H1 (cell line): ENCODE measurements around the gene DIPK1A. TPM values are rescaled to one million over a fixed set of nuclear protein-coding genes. Genes with fewer than 3 reads are reported as not detected.

Source experiments
- CTCF ChIA-PET: fragments of 300-600 bp; sonication (Branson Sonifier 250); formaldehyde crosslinking; loops from one replicate; lab custom pipeline; 2021; ENCODE audit not compliant: partially characterized antibody; lab: Charles Lee
- POLR2A ChIA-PET: fragments of 300-600 bp; sonication (Branson Sonifier 250); formaldehyde crosslinking; loops from one replicate; lab custom pipeline; 2021; ENCODE audit warnings: inconsistent platforms; ENCODE audit not compliant: partially characterized antibody; lab: Charles Lee
- DNase-seq, 2 experiments: peaks; one replicate each; pipeline versions ENCODE4 v3.0.0 to v3.0.0-alpha.2; 2010 to 2022; ENCODE audit warnings: low spot score in 2 of 2, low read depth in 1 of 2, mixed read lengths in 1 of 2
- FAIRE-seq: peaks from 2 replicates; lab custom pipeline; 2011; peaks lifted over from hg19 to GRCh38; lab: Jason Lieb, UNC
- H2AFZ ChIP-seq: 2 replicates; pipeline ENCODE4 v1.8.1; 2012; ENCODE audit warnings: low read length, inconsistent platforms
- H2AK5ac ChIP-seq: 2 replicates; pipeline ENCODE4 v1.6.1; 2013; ENCODE audit warnings: low read depth, low read length
- H2BK120ac ChIP-seq: replicated peaks from 2 replicates; pipeline ENCODE3; 2013; ENCODE audit warnings: low read depth, low read length, inconsistent platforms
- H2BK12ac ChIP-seq: 2 replicates; pipeline ENCODE4 v1.6.1; 2013; ENCODE audit warnings: low read depth, low read length
- H2BK15ac ChIP-seq: 2 replicates; pipeline ENCODE4 v1.6.1; 2013; ENCODE audit warnings: low read length
- H2BK20ac ChIP-seq: 2 replicates; pipeline ENCODE4 v1.6.1; 2013; ENCODE audit warnings: low read length
- H2BK5ac ChIP-seq: 2 replicates; pipeline ENCODE4 v1.6.1; 2013; ENCODE audit warnings: low read depth, low read length
- H3K14ac ChIP-seq: 2 replicates; pipeline ENCODE4 v1.6.1; 2013; ENCODE audit warnings: inconsistent platforms; ENCODE audit not compliant: insufficient read length
- H3K18ac ChIP-seq: 2 replicates; pipeline ENCODE4 v1.6.1; 2013; ENCODE audit warnings: low read length; ENCODE audit errors: extremely low read depth
- H3K23ac ChIP-seq: 2 replicates; pipeline ENCODE4 v1.6.1; 2013; ENCODE audit warnings: inconsistent platforms; ENCODE audit not compliant: insufficient read length
- H3K23me2 ChIP-seq: 2 replicates; pipeline ENCODE4 v1.6.1; 2013; ENCODE audit warnings: low read depth, low read length
- H3K27ac ChIP-seq: 2 replicates; pipeline ENCODE4 v1.6.1; 2011; ENCODE audit warnings: low read depth, low read length, inconsistent platforms
- H3K27me3 ChIP-seq, 4 experiments: replicated peaks in 1 of 4; 1 replicate in 1 of 4; 2 replicates in 3 of 4; pipeline versions ENCODE4 v1.6.1 to v1.8.1; 2011 to 2013; ENCODE audit warnings: low read length in 3 of 4, mild to moderate bottlenecking in 3 of 4, inconsistent platforms in 2 of 4, mixed read lengths in 2 of 4, moderate library complexity in 1 of 4; ENCODE audit not compliant: control insufficient read depth in 3 of 4, insufficient read depth in 3 of 4; ENCODE audit errors: extremely low read depth in 1 of 4
- H3K36me3 ChIP-seq, 4 experiments: 2 replicates each; pipeline versions ENCODE4 v1.6.1 to v1.8.1; 2011 to 2013; ENCODE audit warnings: mild to moderate bottlenecking in 4 of 4, low read length in 3 of 4, moderate library complexity in 2 of 4, control low read depth in 1 of 4, inconsistent platforms in 1 of 4; ENCODE audit not compliant: insufficient read depth in 4 of 4, control insufficient read depth in 2 of 4
- H3K4ac ChIP-seq: replicated peaks from 2 replicates; pipeline ENCODE3; 2013; ENCODE audit warnings: low read length, low read depth, mixed read lengths, inconsistent platforms; ENCODE audit not compliant: insufficient read length
- H3K4me1 ChIP-seq, 4 experiments: replicated peaks in 1 of 4; 1 replicate in 1 of 4; 2 replicates in 3 of 4; pipeline versions ENCODE4 v1.6.1 to v1.8.1; 2011 to 2013; ENCODE audit warnings: low read length in 3 of 4, inconsistent platforms in 2 of 4, mixed read lengths in 1 of 4; ENCODE audit not compliant: insufficient read depth in 4 of 4, control insufficient read depth in 3 of 4
- H3K4me2 ChIP-seq, 2 experiments: 2 replicates each; pipeline versions ENCODE4 v1.6.1 to v1.8.1; 2011 to 2013; ENCODE audit warnings: low read depth in 2 of 2, low read length in 2 of 2, control low read depth in 1 of 2, inconsistent platforms in 1 of 2, mild to moderate bottlenecking in 1 of 2; ENCODE audit not compliant: insufficient read depth in 1 of 2
- H3K4me3 ChIP-seq, 4 experiments: fragments of 200-600, 300-600 bp in 1 of 4; sonication (generic), shearing (Covaris generic), sonication (Bioruptor Twin) in 1 of 4; 2 replicates each; pipeline versions ENCODE4 v1.5.1 to v1.8.1; 2011 to 2016; ENCODE audit warnings: low read length in 4 of 4, low read depth in 3 of 4, control low read depth in 2 of 4, inconsistent platforms in 2 of 4, mild to moderate bottlenecking in 2 of 4, mixed read lengths in 1 of 4, moderate library complexity in 1 of 4; ENCODE audit not compliant: insufficient read depth in 2 of 4; ENCODE audit errors: extremely low read depth in 1 of 4
- H3K56ac ChIP-seq: replicated peaks from 2 replicates; pipeline ENCODE3; 2013; ENCODE audit warnings: low read depth, mild to moderate bottlenecking, mixed read lengths, low read length, inconsistent platforms; ENCODE audit not compliant: insufficient read length
- H3K79me1 ChIP-seq: 2 replicates; pipeline ENCODE4 v1.6.1; 2013; ENCODE audit warnings: low read depth, low read length, control low read depth
- H3K79me2 ChIP-seq, 2 experiments: 2 replicates each; pipeline versions ENCODE4 v1.6.1 to v1.8.1; 2012 to 2013; ENCODE audit warnings: low read length in 2 of 2, mild to moderate bottlenecking in 2 of 2, inconsistent platforms in 1 of 2; ENCODE audit not compliant: insufficient read depth in 2 of 2, control insufficient read depth in 1 of 2
- H3K9ac ChIP-seq, 4 experiments: replicated peaks in 1 of 4; 1 replicate in 1 of 4; 2 replicates in 3 of 4; pipeline versions ENCODE4 v1.6.1 to v1.8.1; 2011 to 2013; ENCODE audit warnings: low read depth in 3 of 4, low read length in 3 of 4, control low read depth in 2 of 4, mild to moderate bottlenecking in 2 of 4, moderate library complexity in 2 of 4, inconsistent platforms in 1 of 4; ENCODE audit errors: extremely low read depth in 1 of 4
- H3K9me3 ChIP-seq, 2 experiments: 2 replicates each; pipeline versions ENCODE4 v1.6.1 to v1.8.1; 2012 to 2013; ENCODE audit warnings: mild to moderate bottlenecking in 2 of 2, moderate library complexity in 2 of 2, control low read depth in 1 of 2, inconsistent platforms in 1 of 2, low read depth in 1 of 2, low read length in 1 of 2, mixed read lengths in 1 of 2; ENCODE audit not compliant: insufficient read depth in 2 of 2
- H4K20me1 ChIP-seq, 2 experiments: replicated peaks in 1 of 2; 2 replicates each; pipeline versions ENCODE3 to v1.8.1; 2011 to 2013; ENCODE audit warnings: inconsistent platforms in 2 of 2, low read length in 2 of 2, mild to moderate bottlenecking in 1 of 2; ENCODE audit not compliant: insufficient read depth in 2 of 2, control insufficient read depth in 1 of 2
- H4K5ac ChIP-seq: 2 replicates; pipeline ENCODE4 v1.6.1; 2013; ENCODE audit warnings: low read length, low read depth, mixed read lengths, inconsistent platforms; ENCODE audit not compliant: insufficient read length
- H4K8ac ChIP-seq: 2 replicates; pipeline ENCODE4 v1.8.0; 2013; ENCODE audit warnings: mild to moderate bottlenecking, moderate library complexity, low read length, inconsistent platforms; ENCODE audit not compliant: insufficient read depth; ENCODE audit errors: extremely low read depth
- H4K91ac ChIP-seq: replicated peaks from 2 replicates; pipeline ENCODE3; 2013; ENCODE audit warnings: low read length, mixed read lengths, inconsistent platforms; ENCODE audit not compliant: insufficient read length
- HDAC2 ChIP-seq, 2 experiments: fragments of 300-600 bp in 1 of 2; sonication (generic) in 1 of 2; IDR thresholded peaks; 2 replicates each; pipeline ENCODE4 v1.6.1; 2011 to 2012; ENCODE audit warnings: low read depth in 2 of 2, low read length in 2 of 2, mild to moderate bottlenecking in 2 of 2, moderate library complexity in 2 of 2, borderline replicate concordance in 1 of 2, inconsistent platforms in 1 of 2
- HDAC6 ChIP-seq: IDR thresholded peaks from one replicate; pipeline ENCODE4 v1.7.1; 2012; ENCODE audit warnings: low read depth, mild to moderate bottlenecking, inconsistent platforms, low read length, moderate library complexity
- KDM4A ChIP-seq: IDR thresholded peaks from one replicate; pipeline ENCODE4 v1.7.1; 2012; ENCODE audit warnings: low read depth, mild to moderate bottlenecking, moderate library complexity, low read length, inconsistent platforms; ENCODE audit not compliant: severe bottlenecking
- MAFK ChIP-seq: IDR thresholded peaks from 2 replicates; pipeline ENCODE4 v1.6.1; 2012; ENCODE audit warnings: low read depth, mild to moderate bottlenecking, improper control_type of control experiment, low read length
- NANOG ChIP-seq: IDR thresholded peaks from 2 replicates; pipeline ENCODE4 v1.6.1; 2011; ENCODE audit warnings: low read length, low read depth, mild to moderate bottlenecking, inconsistent platforms; ENCODE audit not compliant: insufficient read depth, poor library complexity, severe bottlenecking
- POU5F1 ChIP-seq: IDR thresholded peaks from 2 replicates; pipeline ENCODE4 v1.6.1; 2011; ENCODE audit warnings: low read depth, mild to moderate bottlenecking, low read length, moderate library complexity
- RFX5 ChIP-seq: IDR thresholded peaks from 2 replicates; pipeline ENCODE4 v1.6.1; 2011; ENCODE audit warnings: low read depth, low read length, improper control_type of control experiment, borderline replicate concordance
- SIRT6 ChIP-seq: IDR thresholded peaks from one replicate; pipeline ENCODE4 v1.7.1; 2012; ENCODE audit warnings: low read length, inconsistent platforms
- SP1 ChIP-seq: IDR thresholded peaks from 2 replicates; pipeline ENCODE4 v1.6.1; 2011; ENCODE audit warnings: low read depth, low read length
- SP2 ChIP-seq: IDR thresholded peaks from 2 replicates; pipeline ENCODE4 v1.6.1; 2012; ENCODE audit warnings: mild to moderate bottlenecking, low read length, inconsistent platforms
- YY1 ChIP-seq: IDR thresholded peaks from 2 replicates; pipeline ENCODE4 v1.6.1; 2011; ENCODE audit warnings: low read depth, mild to moderate bottlenecking, low read length
- WGBS, 2 experiments: shearing (Covaris generic) in 1 of 2; methylation state at CpG; one replicate each; pipeline versions ENCODE4 v1.1.6 to v1.1.7; 2013 to 2015; ENCODE audit warnings: low lambda C conversion rate in 2 of 2, mixed read lengths in 2 of 2, inconsistent platforms in 1 of 2, low coverage in 1 of 2, missing lambda C conversion rate in 1 of 2; ENCODE audit not compliant: insufficient replicate concordance in 2 of 2, insufficient coverage in 1 of 2, insufficient read length in 1 of 2; ENCODE audit errors: extremely low coverage in 1 of 2, missing lambda C conversion rate in 1 of 2; 5-methylcytosine and 5-hydroxymethylcytosine counted together
- polyA plus RNA-seq, 7 experiments: library from polyadenylated mRNA; depleted of rRNA in 3 of 7; stranded (reverse) in 5 of 7; unstranded in 2 of 7; fragments of >200 nt in 5 of 7; fragments of 200-250 nt in 2 of 7; gene quantifications; 1 replicate in 5 of 7; 2 replicates in 1 of 7; 4 replicates in 1 of 7; pipeline versions ENCODE4 v1.2.1 to v1.2.3, GENCODE V29; 2011 to 2013; ENCODE audit warnings: missing spikeins in 2 of 7, mixed read lengths in 2 of 7
- total RNA-seq: library from RNA; stranded (reverse); fragmentation: NEBNext Ultra II Directional; extraction: Animal tissue kit (Norgen Biotek cat#: 25700); gene quantifications from 2 replicates; pipeline ENCODE4 v1.2.1, GENCODE V29; 2021
- TF ChIP-seq, protein P1 (sequence below): IDR thresholded peaks from 2 replicates; pipeline ENCODE4 v1.6.1; 2012; ENCODE audit warnings: inconsistent platforms

DIPK1A gene
- total and polyA plus RNA-seq, 2 of the 8 experiments (the other 6 are each of a cell fraction or from before 2014, with no cell fraction given) = 2.5 to 5.0 TPM

DNA sequence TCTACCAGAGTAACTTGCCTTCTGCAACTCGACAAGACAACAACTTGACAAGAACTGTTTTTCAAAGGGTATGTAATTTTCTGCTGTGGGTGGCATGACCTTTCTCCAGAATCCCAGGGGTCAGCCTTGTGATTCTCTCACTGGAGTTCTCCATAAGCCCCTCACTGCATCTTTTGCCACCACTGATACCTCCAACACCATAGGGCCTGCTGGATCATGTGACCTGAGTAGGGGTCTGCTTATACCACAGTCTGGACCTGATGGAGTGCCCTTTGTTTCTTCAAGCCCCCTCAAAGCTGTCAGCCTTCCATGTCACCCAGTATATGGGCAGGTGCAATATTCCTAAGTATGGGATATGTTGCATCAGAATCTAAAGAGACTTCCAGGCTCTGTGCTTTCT, 31.6 kb upstream of the DIPK1A start:
- H2BK5ac ChIP-seq = no peak overlapping the region
- no peak for FAIRE-seq
- H4K8ac ChIP-seq = no peak overlapping the region
- H3K36me3 ChIP-seq = no peaks in the 10 kb centered on the region
- H4K20me1 ChIP-seq = no peaks in the 10 kb centered on the region
- H2BK15ac ChIP-seq = no peak overlapping the region
- H3K9me3 ChIP-seq = no peaks in the 10 kb centered on the region
- no peak overlapping the region for H3K9ac ChIP-seq
- H3K23me2 ChIP-seq = no peaks in the 10 kb centered on the region
- POLR2A ChIA-PET = no interaction called here
- no peak overlapping the region for H3K4ac ChIP-seq
- no peak overlapping the region for H3K27ac ChIP-seq
- H4K5ac ChIP-seq = no peak overlapping the region
- no peaks in the 10 kb centered on the region for H3K27me3 ChIP-seq
- H3K14ac ChIP-seq = no peak overlapping the region
- no peak overlapping the region for H3K18ac ChIP-seq
- no peak overlapping the region for H2BK12ac ChIP-seq
- no peak overlapping the region for H2AK5ac ChIP-seq
- CTCF ChIA-PET = interaction anchor here (1.0 to 3.8 kb wide), 19 partner anchors 11 to 311 kb away, joined by 3 to 79 read pairs (median 10); partner anchors contain the start of gene DIPK1A
- H2AFZ ChIP-seq = no peak overlapping the region
- H3K79me1 ChIP-seq = no peaks in the 10 kb centered on the region
- no peak overlapping the region for H3K56ac ChIP-seq
- no peak overlapping the region for H3K23ac ChIP-seq
- H2BK20ac ChIP-seq = no peak overlapping the region
- DNase-seq = no peak
- 94% methylated on average over 1 of the region's 1 CpG; no CpG with 5 or more reads in 1 of the 2 experiments for WGBS, 2 experiments
- H3K4me1 ChIP-seq = no peaks in the 10 kb centered on the region
- H3K79me2 ChIP-seq = no peaks in the 10 kb centered on the region
- no peak overlapping the region for H2BK120ac ChIP-seq
- no peak overlapping the region for H3K4me2 ChIP-seq
- no peak for TF ChIP-seq MAFK
- no peak for TF ChIP-seq SIRT6
- TF ChIP-seq HDAC6 = no peak
- TF ChIP-seq YY1 = no peak
- no peak for TF ChIP-seq KDM4A
- no peak for TF ChIP-seq SP2
- no peak for TF ChIP-seq HDAC2 (IDR thresholded peaks at IDR 0.05; ENCODE audit: borderline replicate concordance in 1 of 2, low read depth in 2 of 2, low read length in 2 of 2)
- TF ChIP-seq SP1 = no peak
- no peak for TF ChIP-seq POU5F1
- TF ChIP-seq, protein P1, sequence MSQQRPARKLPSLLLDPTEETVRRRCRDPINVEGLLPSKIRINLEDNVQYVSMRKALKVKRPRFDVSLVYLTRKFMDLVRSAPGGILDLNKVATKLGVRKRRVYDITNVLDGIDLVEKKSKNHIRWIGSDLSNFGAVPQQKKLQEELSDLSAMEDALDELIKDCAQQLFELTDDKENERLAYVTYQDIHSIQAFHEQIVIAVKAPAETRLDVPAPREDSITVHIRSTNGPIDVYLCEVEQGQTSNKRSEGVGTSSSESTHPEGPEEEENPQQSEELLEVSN = no peak
- TF ChIP-seq NANOG = no peak
- no peak for TF ChIP-seq RFX5
- H3K4me3 ChIP-seq = no peak overlapping the region
- no peak overlapping the region for H4K91ac ChIP-seq
